Stimulated activated CD8-positive, alpha-beta memory T cell treated with anti-CD3 and anti-CD28 coated beads, Interleukin-7, amount 100 ng/mL, for 1 hour (primary cell): Measurements from ENCODE around the gene IGSF21.

Experiments used
- DNase-seq, 2 donors: peaks; one replicate each; pipeline ENCODE4 v3.0.0-alpha.2; 2020; ENCODE audit warnings: low read depth in 2 of 2

The IGSF21 gene

DNA sequence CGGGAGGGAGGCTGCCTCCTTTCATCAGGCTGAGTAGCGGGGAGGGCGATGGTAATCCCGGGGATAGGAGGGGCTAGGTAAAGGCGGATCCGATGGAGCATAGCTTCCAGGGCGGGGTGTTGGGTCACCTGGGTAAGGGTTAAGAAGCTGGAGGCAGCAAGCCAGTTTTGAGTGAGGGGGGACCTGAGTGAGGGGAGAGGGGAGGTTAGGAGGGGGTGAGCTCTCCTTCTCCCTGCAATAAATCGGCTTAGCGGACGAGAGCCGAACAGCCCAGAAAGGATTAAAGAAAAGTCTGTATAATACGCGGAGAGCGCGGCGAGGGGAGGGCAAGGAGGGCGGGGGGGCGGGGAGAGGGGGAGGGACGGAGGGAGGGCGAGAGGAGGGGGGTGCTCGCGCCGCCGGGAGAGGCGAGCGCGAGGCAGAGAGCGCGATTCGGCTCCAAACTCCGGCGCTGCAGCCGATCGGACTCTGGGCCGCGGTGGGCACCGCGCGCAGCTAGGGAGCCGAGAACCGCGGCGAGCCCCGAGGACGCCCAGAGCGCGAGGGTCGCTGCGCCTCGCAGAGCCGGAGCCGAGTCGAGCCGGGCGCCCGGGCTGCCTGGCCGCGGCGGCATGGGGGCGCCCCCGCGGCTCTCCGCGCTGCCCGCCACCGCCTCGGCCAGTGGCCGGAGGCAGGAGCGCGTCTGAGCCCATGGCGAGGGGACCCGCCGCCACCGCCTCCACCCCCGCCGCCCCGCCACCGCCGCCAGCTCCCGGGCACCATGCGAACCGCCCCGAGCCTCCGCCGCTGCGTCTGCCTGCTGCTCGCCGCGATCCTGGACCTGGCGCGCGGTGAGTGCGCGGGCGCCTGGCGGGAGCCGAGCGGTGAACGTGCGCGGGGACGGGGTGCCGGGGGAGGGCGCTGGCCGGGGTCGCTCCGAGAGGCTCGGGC lies at the start of gene IGSF21:
Gene IGSF21 (plus strand): TSS at position 430 of the 930 bp plus-strand sequence. CDS start 331 bp downstream, at position 761.
- no peak for DNase-seq

DNA sequence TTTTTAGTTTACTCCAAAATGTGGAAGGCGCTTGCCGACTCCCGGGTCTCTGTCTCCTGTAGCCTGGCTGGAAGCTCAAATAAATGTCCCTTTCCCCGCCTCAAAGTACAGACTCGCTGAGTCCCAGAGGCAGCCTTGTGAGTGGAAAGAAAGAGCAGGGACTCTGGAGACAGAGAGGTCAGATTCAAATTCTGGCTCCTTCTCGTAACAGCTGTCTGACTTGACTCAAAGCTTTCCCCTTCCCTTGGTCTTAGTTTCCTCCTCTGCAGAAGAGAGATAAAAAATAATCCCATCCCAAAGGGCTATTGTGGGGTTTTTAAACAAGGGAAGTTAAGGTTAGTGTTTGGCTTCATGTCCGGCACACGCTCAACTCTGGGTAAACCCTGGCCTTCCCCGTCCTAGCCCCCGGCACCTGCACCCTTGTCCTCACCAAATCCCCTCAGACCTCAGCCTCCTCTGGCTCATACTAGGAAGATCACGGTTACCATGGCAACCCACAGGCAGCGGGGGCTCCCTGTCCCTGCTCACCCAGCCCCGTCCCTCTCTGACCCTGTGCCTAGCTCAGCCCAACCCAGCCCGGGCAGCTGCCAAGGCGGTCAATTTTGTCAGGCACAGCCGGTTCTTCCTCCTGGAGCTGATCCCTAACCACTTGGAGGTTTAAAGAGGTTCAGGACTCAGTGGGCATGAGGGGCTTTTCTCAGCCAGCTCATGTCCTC lies 49.2 kb upstream of the IGSF21 start:
- no peak for DNase-seq

DNA sequence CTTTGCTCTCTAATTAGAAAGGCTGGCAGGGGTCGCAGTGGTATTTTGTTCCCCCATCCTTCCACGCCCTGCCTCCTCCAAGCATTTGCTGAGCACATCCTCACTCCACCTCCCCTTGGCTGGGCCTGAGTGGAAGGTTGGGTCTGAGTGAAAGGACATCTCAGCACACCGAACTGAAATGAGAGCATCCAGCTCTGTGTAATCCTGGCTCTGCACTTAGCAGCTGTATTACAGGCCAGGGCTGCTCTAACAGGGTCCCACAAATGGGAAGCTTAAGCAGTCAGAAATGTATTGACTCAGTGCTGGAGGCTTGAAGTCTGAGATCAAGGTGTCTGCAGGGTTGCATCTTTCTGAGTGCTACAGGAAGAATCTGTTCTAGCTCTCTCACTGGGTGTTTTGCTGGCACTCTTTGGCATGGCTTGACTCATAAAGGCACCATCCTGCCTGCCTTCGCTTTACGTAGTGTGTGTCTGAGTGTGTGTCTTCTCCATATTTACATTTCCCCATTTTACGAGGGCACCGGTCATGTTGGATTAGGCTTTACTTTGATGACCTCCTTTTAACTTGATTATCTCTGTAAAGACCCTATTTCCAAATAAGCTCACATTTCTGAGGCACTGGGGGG lies 48.5 kb upstream of the IGSF21 start:
- DNase-seq: no peak

DNA sequence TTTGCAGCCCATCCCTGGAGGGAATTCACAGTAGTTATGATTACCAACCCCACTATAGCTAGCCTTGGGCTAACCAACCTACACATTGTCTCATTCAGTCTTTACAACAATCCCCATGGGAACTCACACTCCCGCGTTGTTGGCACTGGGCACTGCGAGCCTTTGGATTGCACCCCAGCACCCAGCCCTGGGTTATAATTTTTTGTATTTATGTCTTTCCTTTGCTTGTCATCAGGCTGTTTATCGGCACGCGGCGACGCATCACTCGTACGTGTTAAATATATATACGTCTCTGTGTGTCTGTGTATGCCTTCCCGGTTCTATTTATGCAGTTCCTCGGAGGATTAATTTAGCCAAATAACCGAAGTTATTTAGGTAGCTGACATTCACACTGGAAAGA lies 47.2 kb upstream of the IGSF21 start:
- no peak for DNase-seq

DNA sequence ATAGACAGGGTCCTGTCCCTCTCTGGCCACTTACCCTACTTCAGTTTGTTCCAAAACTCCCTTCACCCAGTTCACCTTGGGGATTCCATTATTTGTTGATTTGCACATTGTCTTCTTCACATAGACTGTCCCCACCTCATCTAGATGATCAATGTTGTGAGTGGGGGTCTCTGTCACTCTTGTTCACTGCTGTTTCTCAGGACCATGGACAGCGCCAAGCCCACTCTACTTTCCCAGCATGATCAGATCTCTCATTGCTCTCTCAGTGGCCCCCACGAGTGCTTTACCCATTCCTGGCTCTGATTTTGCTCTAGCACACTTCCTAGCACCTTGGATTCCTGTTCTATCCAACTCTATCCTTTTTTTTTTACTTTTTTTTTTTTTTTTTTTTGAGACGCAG lies 45.4 kb upstream of the IGSF21 start:
- DNase-seq: no peak

DNA sequence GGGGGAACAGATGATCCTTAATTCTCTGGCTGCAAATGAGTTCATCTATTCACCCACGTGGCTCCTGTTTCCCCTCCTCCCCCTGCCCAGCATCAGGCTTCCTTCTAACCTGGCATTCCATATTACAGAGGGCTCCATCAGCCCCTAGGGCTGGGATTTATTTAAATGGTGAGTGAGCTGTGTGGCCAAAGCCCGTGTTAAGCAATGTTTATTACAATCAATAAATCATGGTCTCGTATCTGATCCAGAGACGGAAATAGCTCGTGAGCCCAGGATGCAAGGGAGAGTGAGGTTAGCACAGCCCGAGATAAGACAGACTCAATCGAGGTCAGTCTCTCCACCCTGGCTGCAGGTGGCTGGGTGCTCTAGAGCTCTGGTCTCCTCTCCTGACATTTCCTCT lies 43.1 kb upstream of the IGSF21 start:
- no peak for DNase-seq

DNA sequence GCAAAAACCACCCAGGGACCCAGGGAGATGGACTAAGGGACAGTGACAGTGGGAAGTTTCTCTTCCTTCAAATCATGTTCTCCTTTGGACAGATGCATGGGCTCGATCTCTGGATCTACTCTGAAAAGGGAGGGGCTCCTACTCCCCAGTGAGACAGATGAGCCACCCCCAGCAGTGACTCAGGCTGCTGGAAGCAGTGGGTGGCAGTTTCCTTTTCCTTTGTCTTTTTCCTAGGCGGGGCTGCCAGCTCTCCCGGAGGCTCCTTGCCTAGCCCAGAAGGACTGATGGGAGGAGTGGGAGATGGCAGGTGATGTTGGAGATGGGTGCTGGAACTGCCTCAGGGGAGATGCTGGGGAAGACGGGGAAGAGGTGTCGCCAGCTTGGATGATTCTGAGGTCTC lies 41.0 kb upstream of the IGSF21 start:
- no peak for DNase-seq

DNA sequence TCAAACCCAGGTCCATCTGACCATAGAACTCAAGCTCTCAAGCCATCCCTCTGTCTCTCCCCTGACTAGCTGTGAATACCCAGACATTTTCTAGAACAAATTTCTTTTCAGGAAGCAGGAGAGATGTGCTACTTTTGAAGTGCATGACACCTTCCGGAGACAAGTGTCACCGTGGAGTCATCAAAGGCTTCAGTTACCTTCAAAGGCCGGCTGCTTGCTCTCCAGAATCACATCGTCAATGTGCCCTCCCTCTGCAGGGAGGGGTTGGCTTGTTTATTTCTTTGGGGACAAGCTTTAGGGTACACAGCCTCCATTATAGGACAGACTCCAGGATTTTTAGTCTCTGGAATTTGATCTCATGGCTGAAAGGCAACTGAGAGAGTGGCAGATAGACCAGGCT lies 37.7 kb upstream of the IGSF21 start:
- DNase-seq: no peak

DNA sequence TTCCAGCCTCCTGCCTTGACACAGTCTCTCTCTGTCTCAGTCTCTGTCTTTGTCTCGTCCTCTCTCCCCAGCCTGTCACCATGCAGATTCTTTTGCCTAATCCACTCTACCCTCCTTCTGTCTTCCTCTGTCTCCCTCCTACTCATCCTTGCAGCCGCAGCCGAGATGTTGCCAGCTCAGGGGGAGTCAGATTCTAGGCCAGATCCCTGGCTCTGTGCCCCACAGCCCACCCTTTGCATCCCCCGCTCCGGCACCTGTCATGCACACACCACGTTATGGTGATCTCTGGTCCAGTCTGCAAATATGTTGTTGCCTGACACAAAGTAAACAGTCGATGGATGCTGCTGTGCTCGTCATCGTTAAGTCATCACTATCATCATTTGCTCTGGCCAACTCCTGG lies 35.5 kb upstream of the IGSF21 start:
- DNase-seq: no peak

DNA sequence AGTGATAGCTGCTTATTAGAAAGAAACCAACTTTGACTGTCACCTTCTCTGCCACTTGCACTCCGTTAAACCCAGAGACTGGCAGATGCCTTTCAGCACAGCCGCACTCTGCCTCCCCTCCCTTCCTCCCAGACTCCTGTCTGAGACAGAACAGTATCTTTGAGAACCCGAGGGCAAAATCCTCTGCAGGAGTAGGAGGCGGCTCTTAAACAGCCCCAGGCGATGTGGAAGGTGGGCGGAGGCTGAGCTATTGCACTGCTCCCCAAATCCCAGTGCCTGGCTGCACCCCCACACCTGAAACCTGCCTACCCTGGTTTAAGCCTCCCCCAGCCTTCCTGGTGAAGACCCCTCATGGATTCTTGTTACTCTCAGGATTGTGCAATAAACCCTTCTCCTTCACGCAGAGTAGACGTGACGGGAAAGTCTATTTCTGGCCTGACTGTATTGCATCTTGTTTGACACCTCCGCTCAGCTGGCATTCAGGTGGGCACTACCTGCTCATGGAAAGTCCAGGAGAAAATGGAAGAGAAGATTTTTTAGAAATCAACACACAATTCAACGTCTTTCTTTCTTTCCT lies 34.4 kb upstream of the IGSF21 start:
- no peak for DNase-seq

DNA sequence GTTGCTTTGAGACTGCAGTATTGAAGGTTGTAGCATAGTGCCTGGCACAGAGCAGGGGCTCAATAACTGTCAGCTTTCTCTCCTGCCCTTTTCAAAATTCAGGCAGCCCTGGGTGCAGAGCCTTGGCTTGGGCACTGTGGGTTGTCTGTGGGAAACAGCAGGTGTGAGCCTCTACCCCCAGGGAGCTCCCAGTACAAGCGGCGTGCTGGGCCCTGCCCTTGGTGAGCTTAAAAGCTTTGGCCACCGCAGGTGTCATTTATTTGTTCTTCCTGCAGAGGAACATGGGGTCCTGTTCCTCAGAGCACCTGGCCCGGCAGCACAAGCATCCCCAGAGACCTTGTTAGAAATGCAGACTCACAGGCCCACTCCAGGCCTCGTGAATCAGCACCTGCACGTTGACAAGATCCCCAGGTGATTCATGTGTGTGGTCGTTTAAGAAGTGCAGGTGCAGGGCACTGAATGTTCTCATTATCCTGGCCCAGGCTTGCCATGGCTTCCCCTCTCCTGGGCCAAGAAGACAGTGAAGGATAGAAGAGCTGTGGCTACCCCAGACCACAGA lies 29.9 kb upstream of the IGSF21 start:
- DNase-seq: no peak

DNA sequence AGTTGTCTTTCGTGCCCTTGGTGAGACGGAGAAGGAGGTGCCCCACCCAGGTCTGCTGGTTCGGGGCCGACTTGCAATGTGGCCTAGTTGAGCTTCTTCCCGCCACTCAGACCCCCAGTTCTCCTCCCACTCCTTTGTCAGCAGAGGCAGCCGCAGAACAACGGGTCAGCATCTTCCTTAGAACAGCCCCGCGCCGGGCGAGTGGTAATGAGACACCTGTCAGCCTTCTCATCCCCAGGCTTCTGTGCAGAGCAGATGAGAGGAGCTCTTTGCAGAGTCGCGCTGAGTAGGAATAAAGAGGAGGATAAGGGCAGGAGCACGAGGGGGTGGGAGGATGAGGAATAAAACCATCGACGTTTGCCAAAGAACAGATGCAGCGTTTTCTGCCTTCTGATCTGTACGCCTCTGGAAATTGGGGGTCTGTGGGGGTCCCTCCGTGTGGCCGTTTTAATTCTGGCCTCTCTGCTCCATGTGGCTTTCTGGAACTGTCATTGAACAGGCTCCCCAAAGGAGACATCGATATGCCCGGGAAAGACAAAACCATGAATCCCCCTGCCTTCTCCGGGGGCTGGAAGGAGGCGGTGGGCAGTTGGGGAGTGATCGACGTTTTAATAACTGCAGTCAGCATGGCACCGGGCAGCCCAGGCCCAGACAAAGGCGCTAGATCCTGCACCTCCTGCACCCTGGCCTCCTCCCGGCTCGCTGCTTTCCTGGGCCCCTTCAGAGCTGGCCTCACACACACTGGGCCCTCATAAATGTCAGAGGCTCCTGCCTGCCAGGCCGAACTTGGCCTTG lies 27.5 kb upstream of the IGSF21 start:
- DNase-seq: no peak

DNA sequence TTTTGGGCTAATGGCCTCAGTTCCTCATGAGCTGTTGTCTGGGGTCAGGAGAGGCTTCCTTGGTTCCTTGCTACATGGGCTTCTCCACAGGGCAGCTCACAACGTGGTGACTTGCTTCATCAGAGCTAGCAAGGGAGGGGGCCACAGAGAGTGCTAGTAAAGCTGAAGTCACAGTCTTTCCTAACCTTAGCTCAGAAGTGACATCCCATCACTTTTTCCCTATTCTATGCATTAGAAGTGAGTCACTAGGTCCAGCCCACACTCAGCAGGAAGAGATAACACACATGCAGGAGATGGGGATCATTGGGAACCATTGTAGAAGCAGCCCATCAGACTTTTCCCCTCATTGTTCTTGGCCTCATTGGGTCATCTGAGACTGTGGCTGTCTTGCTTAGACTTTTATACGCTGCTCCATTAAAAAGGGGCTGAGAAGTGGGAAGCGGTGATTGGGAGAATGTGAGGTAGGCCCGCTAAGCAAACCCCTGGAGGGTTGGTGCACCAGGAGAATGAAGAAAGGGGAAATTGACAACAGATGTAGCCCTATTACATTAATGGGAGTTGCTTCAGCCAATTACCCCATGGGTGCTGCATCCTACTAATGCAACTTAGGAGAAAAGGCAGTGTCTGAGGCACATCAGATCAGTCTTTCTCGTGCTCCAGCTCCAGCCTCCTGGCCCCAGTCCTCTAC lies 22.1 kb upstream of the IGSF21 start:
- DNase-seq: no peak

DNA sequence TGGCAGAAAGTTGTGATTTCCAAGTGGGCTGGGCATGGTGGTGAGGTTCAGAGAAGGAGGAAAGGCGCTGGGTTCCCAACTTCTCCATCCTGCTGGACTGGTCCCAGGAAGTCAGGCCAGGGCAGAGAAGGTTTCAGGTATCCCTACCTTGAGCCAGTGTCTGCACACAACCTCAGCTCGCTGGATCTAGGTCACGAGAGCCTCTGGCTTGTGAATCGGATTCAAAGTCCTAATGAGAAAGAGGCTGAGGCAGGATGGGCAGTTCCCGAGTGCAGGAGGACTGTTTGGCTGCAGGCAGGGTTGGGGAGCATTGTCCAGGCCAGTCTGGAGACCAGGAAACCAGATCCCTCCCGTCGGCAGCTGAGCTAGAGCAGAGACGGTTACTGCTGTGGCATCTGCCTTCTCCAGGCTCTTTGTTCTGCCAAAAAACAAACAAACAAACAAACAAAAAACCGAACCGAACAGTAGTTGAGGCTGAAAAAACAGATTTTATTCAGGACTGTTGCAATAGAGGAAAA lies 19.5 kb upstream of the IGSF21 start:
- no peak for DNase-seq

DNA sequence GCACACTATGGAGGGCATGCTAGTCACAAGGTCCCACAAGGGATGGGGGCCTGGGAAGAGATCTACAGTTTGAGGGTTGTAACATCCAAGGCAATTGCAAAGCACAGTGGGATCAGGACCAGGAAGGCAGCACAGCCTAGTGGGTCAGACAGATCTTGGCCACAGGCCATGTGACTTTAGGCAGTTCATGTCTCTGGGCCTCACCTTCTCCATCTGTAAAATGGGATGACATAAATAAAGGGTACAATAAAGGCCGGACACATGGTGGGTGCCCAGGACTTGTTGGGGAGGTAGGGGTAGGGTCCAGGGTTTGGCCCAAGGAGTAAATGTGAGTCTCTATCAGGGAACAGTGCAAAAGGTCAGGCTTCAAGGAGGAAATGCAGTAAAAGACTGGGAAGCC lies 18.1 kb upstream of the IGSF21 start:
- no peak for DNase-seq

DNA sequence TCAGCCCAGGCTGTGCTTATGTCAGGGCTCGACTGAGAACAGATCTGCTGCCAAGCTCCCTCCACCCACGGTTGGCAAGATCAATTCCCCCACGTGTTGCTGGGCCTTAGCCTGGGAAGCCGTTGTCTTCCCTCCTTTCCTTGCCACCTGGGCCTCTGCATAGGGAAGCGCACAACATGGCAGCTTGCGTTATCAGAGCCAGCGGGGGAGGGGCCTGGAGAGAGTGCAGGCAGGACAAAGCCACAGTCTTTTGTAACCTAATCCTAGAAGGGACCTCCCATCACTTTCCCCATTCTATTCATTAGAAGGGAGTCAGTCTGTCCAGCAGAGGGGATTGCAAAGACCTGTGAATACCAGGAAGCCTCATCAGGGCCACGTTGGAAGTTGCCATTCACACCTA lies 17.0 kb upstream of the IGSF21 start:
- DNase-seq: no peak

DNA sequence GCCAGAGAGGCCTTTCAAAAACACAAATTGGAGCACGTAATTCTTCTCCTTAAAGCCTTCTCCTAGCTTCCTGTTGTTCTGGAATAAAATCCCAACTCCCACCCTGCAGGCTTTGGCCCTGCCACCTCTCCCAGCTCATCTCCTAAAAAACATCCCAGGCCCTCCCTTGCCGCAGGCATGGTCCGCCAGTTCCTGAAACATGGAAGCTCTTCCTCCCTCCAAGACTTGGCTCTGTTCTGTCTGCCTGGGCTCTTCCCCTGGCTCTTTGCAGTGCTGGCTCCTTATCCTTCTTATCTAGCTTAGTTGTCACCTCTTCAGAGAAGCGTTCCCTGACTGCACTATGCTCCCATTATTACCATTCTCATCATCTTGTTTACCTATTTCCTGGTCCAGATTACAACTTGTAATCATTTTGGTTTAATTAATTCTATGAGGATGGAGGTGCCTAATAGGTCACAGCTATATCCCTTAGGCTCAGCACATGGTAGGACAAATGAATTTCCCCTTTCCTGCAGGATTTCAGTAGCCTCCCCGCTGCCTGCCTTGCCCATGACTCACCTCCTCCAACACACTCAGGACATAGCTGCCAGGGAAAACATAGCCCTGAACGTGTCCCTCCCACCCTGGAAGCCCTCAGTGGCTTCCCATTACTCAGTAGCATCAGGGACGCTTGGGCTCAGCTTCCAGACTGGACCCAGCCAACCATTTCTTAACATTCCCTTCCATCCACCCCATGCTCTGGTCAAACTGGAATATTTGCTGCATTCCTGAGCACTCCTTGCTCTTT lies 15.7 kb upstream of the IGSF21 start:
- no peak for DNase-seq

DNA sequence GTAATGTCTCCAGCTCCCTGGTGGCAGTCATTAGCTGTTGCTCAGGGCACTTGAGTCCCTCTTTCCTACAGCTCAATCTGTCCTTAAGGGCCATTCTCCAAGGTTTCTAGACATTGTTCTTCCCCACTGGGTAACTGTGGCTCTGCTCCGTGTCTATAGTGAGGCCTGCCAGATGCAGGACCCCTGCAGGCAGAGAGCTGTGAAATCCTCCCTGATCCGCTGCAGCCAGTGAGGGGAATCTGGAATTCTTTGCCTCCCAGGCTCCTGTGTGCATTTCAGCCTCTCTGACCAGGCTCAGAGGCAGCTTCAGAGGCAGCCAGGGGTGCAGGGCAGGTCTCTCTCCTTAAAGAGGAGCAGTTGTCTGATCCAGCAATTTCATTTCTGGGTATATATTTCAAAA lies 14.4 kb upstream of the IGSF21 start:
- DNase-seq: no peak

DNA sequence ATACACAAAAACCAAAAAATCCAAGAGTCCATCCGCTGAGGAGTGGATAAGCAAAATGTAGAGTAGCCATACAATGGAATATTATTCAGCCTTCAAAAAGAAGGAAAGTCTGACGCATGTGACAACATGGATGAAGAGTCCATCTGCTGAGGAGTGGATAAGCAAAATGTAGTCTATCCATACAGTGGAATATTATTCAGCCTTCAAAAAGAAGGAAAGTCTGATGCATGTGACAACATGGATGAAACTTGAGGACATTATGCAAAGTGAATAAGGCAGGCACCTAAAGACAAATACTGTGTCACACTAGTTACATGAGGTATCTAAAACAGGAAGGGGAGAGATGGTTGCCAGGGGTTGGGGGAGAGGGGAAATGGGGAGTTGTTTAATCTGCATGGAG lies 14.0 kb upstream of the IGSF21 start:
- DNase-seq: no peak

DNA sequence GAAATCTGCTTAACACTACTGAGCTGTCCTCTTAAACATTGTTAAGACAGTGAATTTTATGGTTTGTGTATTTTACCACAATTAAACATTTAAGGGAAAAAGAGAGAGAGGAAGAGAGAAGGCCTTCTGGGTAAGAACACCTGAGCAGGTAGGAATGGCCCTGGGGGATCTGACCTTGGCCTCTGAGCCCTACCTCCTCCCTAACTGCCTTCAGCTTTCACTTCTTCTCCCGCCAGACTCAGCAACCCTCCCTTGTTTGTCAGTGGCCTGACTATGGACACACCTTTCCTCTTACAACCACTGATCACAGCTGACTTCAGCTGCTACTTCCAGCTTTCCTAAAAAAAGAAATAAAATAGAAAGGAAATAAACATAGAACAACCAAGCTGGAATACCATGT lies 13.5 kb upstream of the IGSF21 start:
- no peak for DNase-seq
